MM.1S (cell line): ENCODE measurements around the gene TEDDM1.

Experiments used
- EZH2 ChIP-seq: fragments of 300-600 bp; sonication (generic); optimal IDR thresholded peaks from 2 replicates; pipeline ENCODE3; 2017; ENCODE audit warnings: low read depth, mild to moderate bottlenecking, antibody characterized with exemption, low read length, mixed read lengths
- EZH2phosphoT487 ChIP-seq: fragments of 300-600 bp; sonication (generic); IDR thresholded peaks from 2 replicates; pipeline ENCODE4 v1.6.1; 2018; ENCODE audit warnings: antibody characterized with exemption, low read length
- TF ChIP-seq, protein P1 (sequence below): fragments of 300-600 bp; sonication (generic); IDR thresholded peaks from 2 replicates; pipeline ENCODE4 v1.5.1; 2016; ENCODE audit warnings: antibody characterized with exemption, low read length, mixed read lengths

- TF ChIP-seq, protein P1, sequence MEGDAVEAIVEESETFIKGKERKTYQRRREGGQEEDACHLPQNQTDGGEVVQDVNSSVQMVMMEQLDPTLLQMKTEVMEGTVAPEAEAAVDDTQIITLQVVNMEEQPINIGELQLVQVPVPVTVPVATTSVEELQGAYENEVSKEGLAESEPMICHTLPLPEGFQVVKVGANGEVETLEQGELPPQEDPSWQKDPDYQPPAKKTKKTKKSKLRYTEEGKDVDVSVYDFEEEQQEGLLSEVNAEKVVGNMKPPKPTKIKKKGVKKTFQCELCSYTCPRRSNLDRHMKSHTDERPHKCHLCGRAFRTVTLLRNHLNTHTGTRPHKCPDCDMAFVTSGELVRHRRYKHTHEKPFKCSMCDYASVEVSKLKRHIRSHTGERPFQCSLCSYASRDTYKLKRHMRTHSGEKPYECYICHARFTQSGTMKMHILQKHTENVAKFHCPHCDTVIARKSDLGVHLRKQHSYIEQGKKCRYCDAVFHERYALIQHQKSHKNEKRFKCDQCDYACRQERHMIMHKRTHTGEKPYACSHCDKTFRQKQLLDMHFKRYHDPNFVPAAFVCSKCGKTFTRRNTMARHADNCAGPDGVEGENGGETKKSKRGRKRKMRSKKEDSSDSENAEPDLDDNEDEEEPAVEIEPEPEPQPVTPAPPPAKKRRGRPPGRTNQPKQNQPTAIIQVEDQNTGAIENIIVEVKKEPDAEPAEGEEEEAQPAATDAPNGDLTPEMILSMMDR = no peak
- TF ChIP-seq EZH2 = no peak
- no peak for TF ChIP-seq EZH2phosphoT487
Observed at GRCh38 chr1:182442333-182442732, 41.9 kb upstream of the TEDDM1 start.
